Prostate gland (tissue), 2 donors: ENCODE measurements around the gene KIAA1671.

Experiments used
- POLR2A ChIP-seq: fragments of 450-650 bp; IDR thresholded peaks from one replicate; pipeline ENCODE4 v1.6.1; 2016; ENCODE audit warnings: antibody characterized with exemption, mild to moderate bottlenecking
- POLR2AphosphoS5 ChIP-seq: sonication (generic); formaldehyde crosslinking; IDR thresholded peaks from one replicate; pipeline ENCODE4 v1.6.1; 2017; ENCODE audit warnings: antibody characterized with exemption
- TF ChIP-seq, protein P1 (sequence below), 4 experiments: fragments of 200-600 bp in 2 of 4; fragments of 450-650 bp in 2 of 4; sonication (generic) in 2 of 4; IDR thresholded peaks; 1 replicate in 3 of 4; 2 replicates in 1 of 4; pipeline ENCODE4 v1.5.1; 2016 to 2019; ENCODE audit warnings: antibody characterized with exemption in 4 of 4, mild to moderate bottlenecking in 2 of 4, moderate library complexity in 2 of 4

DNA sequence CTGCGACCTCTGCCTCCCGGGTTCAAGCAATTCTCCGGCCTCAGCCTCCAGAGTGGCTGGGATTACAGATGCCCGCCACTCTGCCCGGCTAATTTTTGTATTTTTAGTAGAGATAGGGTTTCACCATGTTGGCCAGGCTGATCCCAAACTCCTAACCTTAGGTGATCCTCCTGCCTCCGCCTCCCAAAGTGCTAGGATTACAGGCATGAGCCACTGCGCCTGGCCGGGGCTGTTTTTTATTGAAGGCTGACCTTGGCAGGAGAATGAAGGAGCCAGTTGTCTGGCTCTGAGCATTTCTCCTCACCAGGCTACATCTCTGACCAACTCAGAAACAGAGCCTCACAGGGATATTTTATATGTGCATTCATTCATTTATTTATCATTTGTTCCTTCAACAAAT, 2.3 kb downstream of the KIAA1671 start:
- TF ChIP-seq, protein P1, sequence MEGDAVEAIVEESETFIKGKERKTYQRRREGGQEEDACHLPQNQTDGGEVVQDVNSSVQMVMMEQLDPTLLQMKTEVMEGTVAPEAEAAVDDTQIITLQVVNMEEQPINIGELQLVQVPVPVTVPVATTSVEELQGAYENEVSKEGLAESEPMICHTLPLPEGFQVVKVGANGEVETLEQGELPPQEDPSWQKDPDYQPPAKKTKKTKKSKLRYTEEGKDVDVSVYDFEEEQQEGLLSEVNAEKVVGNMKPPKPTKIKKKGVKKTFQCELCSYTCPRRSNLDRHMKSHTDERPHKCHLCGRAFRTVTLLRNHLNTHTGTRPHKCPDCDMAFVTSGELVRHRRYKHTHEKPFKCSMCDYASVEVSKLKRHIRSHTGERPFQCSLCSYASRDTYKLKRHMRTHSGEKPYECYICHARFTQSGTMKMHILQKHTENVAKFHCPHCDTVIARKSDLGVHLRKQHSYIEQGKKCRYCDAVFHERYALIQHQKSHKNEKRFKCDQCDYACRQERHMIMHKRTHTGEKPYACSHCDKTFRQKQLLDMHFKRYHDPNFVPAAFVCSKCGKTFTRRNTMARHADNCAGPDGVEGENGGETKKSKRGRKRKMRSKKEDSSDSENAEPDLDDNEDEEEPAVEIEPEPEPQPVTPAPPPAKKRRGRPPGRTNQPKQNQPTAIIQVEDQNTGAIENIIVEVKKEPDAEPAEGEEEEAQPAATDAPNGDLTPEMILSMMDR (IDR thresholded peaks at IDR 0.05) = no peak
- TF ChIP-seq POLR2A (no peak), POLR2AphosphoS5 (no peak)
